ENCODE results near the gene CSNK1G1. TPM values are rescaled to one million over a fixed set of nuclear protein-coding genes. Genes with fewer than 3 reads are reported as not detected.
A peak's percentile ranks its signal among the peaks of the same experiment; 100 is the strongest.
"Not testable (repeated sequence)": the region's sequence is repeated elsewhere in the genome, so short reads cannot be mapped to it uniquely, and the experiment has no call there.

The CSNK1G1 gene
- total RNA-seq, 1 experiment from 2014 or later: 12.7 TPM

- DNase-seq (ENCODE audit: low read depth): peak; percentile 19
Observed at GRCh38 chr15:64355348-64355943, 527 bp downstream of the CSNK1G1 start.

GRCh38 chr15:64354688-64355344, 1.2 kb downstream of the CSNK1G1 start:
- DNase-seq (ENCODE audit: low read depth): no peak
- in situ Hi-C loops (cut with HindIII; ENCODE audit: low pct_unique_long_range_greater_than_20kb, low sequenced_read_pairs): no loop called here

More at GRCh38 chr15:64355348-64355943, 527 bp downstream of the CSNK1G1 start:
- in situ Hi-C loops (cut with HindIII; ENCODE audit: low pct_unique_long_range_greater_than_20kb, low sequenced_read_pairs): no loop called here

GRCh38 chr15:64351265-64351664, 4.7 kb downstream of the CSNK1G1 start:
- in situ Hi-C loops (cut with HindIII; ENCODE audit: low pct_unique_long_range_greater_than_20kb, low sequenced_read_pairs): no loop called here
- DNase-seq (ENCODE audit: low read depth): no peak

GRCh38 chr15:64349375-64349774, 6.6 kb downstream of the CSNK1G1 start:
- in situ Hi-C loops (cut with HindIII; ENCODE audit: low pct_unique_long_range_greater_than_20kb, low sequenced_read_pairs): no loop called here
- DNase-seq (ENCODE audit: low read depth): no peak

- DNase-seq (ENCODE audit: low read depth): no peak
- in situ Hi-C loops (cut with HindIII; ENCODE audit: low pct_unique_long_range_greater_than_20kb, low sequenced_read_pairs): no loop called here
Observed at GRCh38 chr15:64348455-64348854, 7.5 kb downstream of the CSNK1G1 start.

- in situ Hi-C loops (cut with HindIII; ENCODE audit: low pct_unique_long_range_greater_than_20kb, low sequenced_read_pairs): not testable (repeated sequence)
Observed at GRCh38 chr15:64346242-64346641, 9.7 kb downstream of the CSNK1G1 start.

GRCh38 chr15:64344651-64345294, 11.2 kb downstream of the CSNK1G1 start:
- no peak for DNase-seq (ENCODE audit: low read depth)

More at GRCh38 chr15:64346242-64346641, 9.7 kb downstream of the CSNK1G1 start:
- not testable (repeated sequence) for DNase-seq (ENCODE audit: low read depth)

GRCh38 chr15:64343841-64344240, 12.1 kb downstream of the CSNK1G1 start:
- in situ Hi-C loops (cut with HindIII; ENCODE audit: low pct_unique_long_range_greater_than_20kb, low sequenced_read_pairs): no loop called here
- DNase-seq (ENCODE audit: low read depth): no peak

More at GRCh38 chr15:64344651-64345294, 11.2 kb downstream of the CSNK1G1 start:
- in situ Hi-C loops (cut with HindIII; ENCODE audit: low pct_unique_long_range_greater_than_20kb, low sequenced_read_pairs): no loop called here

GRCh38 chr15:64343222-64343621, 12.8 kb downstream of the CSNK1G1 start:
- DNase-seq (ENCODE audit: low read depth): no peak
- in situ Hi-C loops (cut with HindIII; ENCODE audit: low pct_unique_long_range_greater_than_20kb, low sequenced_read_pairs): no loop called here

- in situ Hi-C loops (cut with HindIII; ENCODE audit: low pct_unique_long_range_greater_than_20kb, low sequenced_read_pairs): no loop called here
- no peak for DNase-seq (ENCODE audit: low read depth)
Observed at GRCh38 chr15:64341961-64342360, 14.0 kb downstream of the CSNK1G1 start.

- in situ Hi-C loops (cut with HindIII; ENCODE audit: low pct_unique_long_range_greater_than_20kb, low sequenced_read_pairs): no loop called here
- no peak for DNase-seq (ENCODE audit: low read depth)
Observed at GRCh38 chr15:64340355-64340754, 15.6 kb downstream of the CSNK1G1 start.

GRCh38 chr15:64337761-64338160, 18.2 kb downstream of the CSNK1G1 start:
- in situ Hi-C loops (cut with HindIII; ENCODE audit: low pct_unique_long_range_greater_than_20kb, low sequenced_read_pairs): no loop called here
- no peak for DNase-seq (ENCODE audit: low read depth)

GRCh38 chr15:64333986-64334929, 21.7 kb downstream of the CSNK1G1 start:
- in situ Hi-C loops (cut with HindIII; ENCODE audit: low pct_unique_long_range_greater_than_20kb, low sequenced_read_pairs): no loop called here
- no peak for DNase-seq (ENCODE audit: low read depth)

- DNase-seq (ENCODE audit: low read depth): no peak
- in situ Hi-C loops (cut with HindIII; ENCODE audit: low pct_unique_long_range_greater_than_20kb, low sequenced_read_pairs): no loop called here
Observed at GRCh38 chr15:64333516-64333915, 22.5 kb downstream of the CSNK1G1 start.

- in situ Hi-C loops (cut with HindIII; ENCODE audit: low pct_unique_long_range_greater_than_20kb, low sequenced_read_pairs); DNase-seq (ENCODE audit: low read depth): not testable (repeated sequence)
Observed at GRCh38 chr15:64331668-64332067, 24.3 kb downstream of the CSNK1G1 start.

- in situ Hi-C loops (cut with HindIII; ENCODE audit: low pct_unique_long_range_greater_than_20kb, low sequenced_read_pairs); DNase-seq (ENCODE audit: low read depth): not testable (repeated sequence)
Observed at GRCh38 chr15:64326975-64327374, 29.0 kb downstream of the CSNK1G1 start.

- in situ Hi-C loops (cut with HindIII; ENCODE audit: low pct_unique_long_range_greater_than_20kb, low sequenced_read_pairs); DNase-seq (ENCODE audit: low read depth): not testable (repeated sequence)
Observed at GRCh38 chr15:64326458-64326857, 29.5 kb downstream of the CSNK1G1 start.

GRCh38 chr15:64324165-64324877, 31.7 kb downstream of the CSNK1G1 start:
- in situ Hi-C loops (cut with HindIII; ENCODE audit: low pct_unique_long_range_greater_than_20kb, low sequenced_read_pairs): no loop called here
- DNase-seq (ENCODE audit: low read depth): no peak
